ENCODE results near the gene VSNL1. TPM values are rescaled to one million over a fixed set of nuclear protein-coding genes. Genes with fewer than 3 reads are reported as not detected.

The VSNL1 gene
- total and polyA plus RNA-seq, 9 donors, result 2.3 to 10.0 (median 4.9) TPM

GRCh38 chr2:17541531-17541950 lies 1.0 kb downstream of the VSNL1 start:
- H3K27me3 ChIP-seq (ENCODE audit: control insufficient read depth, insufficient read depth, low read length), result peaks cover 35% of the 10 kb centered on the region
- H3K27ac ChIP-seq (ENCODE audit: low read length), result no peak overlapping the region
- H3K4me1 ChIP-seq (ENCODE audit: control insufficient read depth, insufficient read depth, low read length), result peaks cover 21% of the 10 kb centered on the region
- no peaks in the 10 kb centered on the region for H3K9me3 ChIP-seq (replicated peaks; ENCODE audit: control insufficient read depth, low read depth, low read length)
- DNase-seq, result no peak
- H3K4me3 ChIP-seq (ENCODE audit: low read length), result no peak overlapping the region
- H3K36me3 ChIP-seq (ENCODE audit: control insufficient read depth, insufficient read depth, low read length), result no peaks in the 10 kb centered on the region
- WGBS (ENCODE audit: insufficient coverage), result 3% methylated on average over 12 of the region's 12 CpGs

GRCh38 chr2:17542471-17542870 lies 2.0 kb downstream of the VSNL1 start:
- WGBS (ENCODE audit: insufficient coverage), result 80% methylated on average over 1 of the region's 2 CpGs
- Histone ChIP-seq H3K4me3 (ENCODE audit: low read length) (no peak overlapping the region), H3K36me3 (ENCODE audit: control insufficient read depth, insufficient read depth, low read length) (no peaks in the 10 kb centered on the region), H3K9me3 (replicated peaks; ENCODE audit: control insufficient read depth, low read depth, low read length) (no peaks in the 10 kb centered on the region), H3K27ac (ENCODE audit: low read length) (no peak overlapping the region), H3K27me3 (ENCODE audit: control insufficient read depth, insufficient read depth, low read length) (peaks cover 31% of the 10 kb centered on the region), H3K4me1 (ENCODE audit: control insufficient read depth, insufficient read depth, low read length) (peaks cover 21% of the 10 kb centered on the region)
- DNase-seq, result no peak

- DNase-seq, result no peak
- Histone ChIP-seq H3K27me3 (ENCODE audit: control insufficient read depth, insufficient read depth, low read length) (peaks cover 26% of the 10 kb centered on the region), H3K4me1 (ENCODE audit: control insufficient read depth, insufficient read depth, low read length) (peaks cover 19% of the 10 kb centered on the region), H3K27ac (ENCODE audit: low read length) (no peak overlapping the region), H3K9me3 (replicated peaks; ENCODE audit: control insufficient read depth, low read depth, low read length) (no peaks in the 10 kb centered on the region), H3K4me3 (ENCODE audit: low read length) (no peak overlapping the region), H3K36me3 (ENCODE audit: control insufficient read depth, insufficient read depth, low read length) (no peaks in the 10 kb centered on the region)
- WGBS (ENCODE audit: insufficient coverage), result 37% methylated on average over 3 of the region's 6 CpGs
Observed at GRCh38 chr2:17543131-17543660, 2.7 kb downstream of the VSNL1 start.

- H3K36me3 ChIP-seq (ENCODE audit: control insufficient read depth, insufficient read depth, low read length), result no peaks in the 10 kb centered on the region
- H3K27ac ChIP-seq (ENCODE audit: low read length), result no peak overlapping the region
- no peaks in the 10 kb centered on the region for H3K9me3 ChIP-seq (replicated peaks; ENCODE audit: control insufficient read depth, low read depth, low read length)
- H3K4me1 ChIP-seq (ENCODE audit: control insufficient read depth, insufficient read depth, low read length), result peaks cover 16% of the 10 kb centered on the region
- H3K4me3 ChIP-seq (ENCODE audit: low read length), result no peak overlapping the region
- no peak for DNase-seq
- peaks cover 26% of the 10 kb centered on the region for H3K27me3 ChIP-seq (ENCODE audit: control insufficient read depth, insufficient read depth, low read length)
Observed at GRCh38 chr2:17543848-17544247, 3.4 kb downstream of the VSNL1 start.

- H3K4me3 ChIP-seq (ENCODE audit: low read length), result no peak overlapping the region
- no peaks in the 10 kb centered on the region for H3K36me3 ChIP-seq (ENCODE audit: control insufficient read depth, insufficient read depth, low read length)
- peak; percentile 5 for DNase-seq
- no peaks in the 10 kb centered on the region for H3K9me3 ChIP-seq (replicated peaks; ENCODE audit: control insufficient read depth, low read depth, low read length)
- peaks cover 16% of the 10 kb centered on the region for H3K4me1 ChIP-seq (ENCODE audit: control insufficient read depth, insufficient read depth, low read length)
- peaks cover 26% of the 10 kb centered on the region for H3K27me3 ChIP-seq (ENCODE audit: control insufficient read depth, insufficient read depth, low read length)
- WGBS (ENCODE audit: insufficient coverage), result no CpG with 5 or more reads among the region's 3 CpGs
- H3K27ac ChIP-seq (ENCODE audit: low read length), result no peak overlapping the region
Observed at GRCh38 chr2:17544256-17544655, 3.8 kb downstream of the VSNL1 start.

GRCh38 chr2:17545680-17546613 lies 5.5 kb downstream of the VSNL1 start:
- no peaks in the 10 kb centered on the region for H3K36me3 ChIP-seq (ENCODE audit: control insufficient read depth, insufficient read depth, low read length)
- H3K27ac ChIP-seq (ENCODE audit: low read length), result no peak overlapping the region
- no peak for DNase-seq
- H3K9me3 ChIP-seq (replicated peaks; ENCODE audit: control insufficient read depth, low read depth, low read length), result no peaks in the 10 kb centered on the region
- no peak overlapping the region for H3K4me3 ChIP-seq (ENCODE audit: low read length)
- peaks cover 8% of the 10 kb centered on the region for H3K4me1 ChIP-seq (ENCODE audit: control insufficient read depth, insufficient read depth, low read length)
- H3K27me3 ChIP-seq (ENCODE audit: control insufficient read depth, insufficient read depth, low read length), result peaks cover 23% of the 10 kb centered on the region
- WGBS (ENCODE audit: insufficient coverage), result no CpG with 5 or more reads among the region's 5 CpGs

- H3K36me3 ChIP-seq (ENCODE audit: control insufficient read depth, insufficient read depth, low read length), result no peaks in the 10 kb centered on the region
- H3K27ac ChIP-seq (ENCODE audit: low read length), result no peak overlapping the region
- no peak overlapping the region for H3K4me3 ChIP-seq (ENCODE audit: low read length)
- no CpG with 5 or more reads among the region's 2 CpGs for WGBS (ENCODE audit: insufficient coverage)
- H3K9me3 ChIP-seq (replicated peaks; ENCODE audit: control insufficient read depth, low read depth, low read length), result no peaks in the 10 kb centered on the region
- DNase-seq, result no peak
- peaks cover 13% of the 10 kb centered on the region for H3K27me3 ChIP-seq (ENCODE audit: control insufficient read depth, insufficient read depth, low read length)
- H3K4me1 ChIP-seq (ENCODE audit: control insufficient read depth, insufficient read depth, low read length), result no peaks in the 10 kb centered on the region
Observed at GRCh38 chr2:17547237-17547636, 6.7 kb downstream of the VSNL1 start.

GRCh38 chr2:17547737-17548136 lies 7.2 kb downstream of the VSNL1 start:
- DNase-seq, result no peak
- Histone ChIP-seq H3K4me3 (ENCODE audit: low read length) (no peak overlapping the region), H3K4me1 (ENCODE audit: control insufficient read depth, insufficient read depth, low read length) (no peaks in the 10 kb centered on the region), H3K36me3 (ENCODE audit: control insufficient read depth, insufficient read depth, low read length) (no peaks in the 10 kb centered on the region), H3K27ac (ENCODE audit: low read length) (no peak overlapping the region), H3K9me3 (replicated peaks; ENCODE audit: control insufficient read depth, low read depth, low read length) (no peaks in the 10 kb centered on the region), H3K27me3 (ENCODE audit: control insufficient read depth, insufficient read depth, low read length) (peaks cover 8% of the 10 kb centered on the region)
- WGBS (ENCODE audit: insufficient coverage), result no CpG with 5 or more reads among the region's 5 CpGs

- no peak overlapping the region for H3K4me3 ChIP-seq (ENCODE audit: low read length)
- H3K4me1 ChIP-seq (ENCODE audit: control insufficient read depth, insufficient read depth, low read length), result no peaks in the 10 kb centered on the region
- no peak overlapping the region for H3K27ac ChIP-seq (ENCODE audit: low read length)
- no peaks in the 10 kb centered on the region for H3K9me3 ChIP-seq (replicated peaks; ENCODE audit: control insufficient read depth, low read depth, low read length)
- no CpG with 5 or more reads among the region's 2 CpGs for WGBS (ENCODE audit: insufficient coverage)
- no peak for DNase-seq
- H3K27me3 ChIP-seq (ENCODE audit: control insufficient read depth, insufficient read depth, low read length), result no peaks in the 10 kb centered on the region
- H3K36me3 ChIP-seq (ENCODE audit: control insufficient read depth, insufficient read depth, low read length), result no peaks in the 10 kb centered on the region
Observed at GRCh38 chr2:17550907-17551306, 10.4 kb downstream of the VSNL1 start.

GRCh38 chr2:17555150-17555549 lies 14.7 kb downstream of the VSNL1 start:
- DNase-seq, result no peak
- no CpG with 5 or more reads among the region's 1 CpG for WGBS (ENCODE audit: insufficient coverage)
- no peaks in the 10 kb centered on the region for H3K4me1 ChIP-seq (ENCODE audit: control insufficient read depth, insufficient read depth, low read length)
- H3K36me3 ChIP-seq (ENCODE audit: control insufficient read depth, insufficient read depth, low read length), result no peaks in the 10 kb centered on the region
- no peaks in the 10 kb centered on the region for H3K9me3 ChIP-seq (replicated peaks; ENCODE audit: control insufficient read depth, low read depth, low read length)
- H3K4me3 ChIP-seq (ENCODE audit: low read length), result no peak overlapping the region
- no peaks in the 10 kb centered on the region for H3K27me3 ChIP-seq (ENCODE audit: control insufficient read depth, insufficient read depth, low read length)
- no peak overlapping the region for H3K27ac ChIP-seq (ENCODE audit: low read length)

Data from muscle of leg (tissue), 11 donors.